ENCODE measurements around the gene TMC6.
A peak's percentile ranks its signal among the peaks of the same experiment; 100 is the strongest.

The TMC6 gene

DNA sequence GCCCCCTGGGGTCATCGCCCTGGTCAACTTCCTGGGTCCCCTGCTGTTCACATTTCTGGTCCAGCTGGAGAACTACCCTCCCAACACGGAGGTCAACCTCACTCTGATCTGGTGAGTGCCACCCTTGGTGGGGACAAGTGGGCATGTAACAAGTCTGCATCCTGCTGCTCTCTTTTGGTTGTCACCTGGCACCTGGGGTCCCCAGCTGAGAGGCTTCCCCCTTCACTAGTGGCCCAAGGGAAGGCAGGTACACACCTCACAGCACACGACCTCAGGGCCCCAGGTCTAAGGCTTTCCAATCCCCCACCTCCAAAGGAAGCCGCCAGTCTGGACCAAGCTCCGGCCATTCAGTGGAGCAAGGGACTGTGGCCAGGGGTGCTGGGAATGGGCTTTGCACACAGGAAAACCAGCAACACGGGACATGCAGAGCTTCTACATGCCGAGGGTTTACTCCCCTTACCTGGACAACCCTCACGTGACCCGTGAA, 6.4 kb upstream of the TMC6 start:
- DNase-seq = no peak

DNA sequence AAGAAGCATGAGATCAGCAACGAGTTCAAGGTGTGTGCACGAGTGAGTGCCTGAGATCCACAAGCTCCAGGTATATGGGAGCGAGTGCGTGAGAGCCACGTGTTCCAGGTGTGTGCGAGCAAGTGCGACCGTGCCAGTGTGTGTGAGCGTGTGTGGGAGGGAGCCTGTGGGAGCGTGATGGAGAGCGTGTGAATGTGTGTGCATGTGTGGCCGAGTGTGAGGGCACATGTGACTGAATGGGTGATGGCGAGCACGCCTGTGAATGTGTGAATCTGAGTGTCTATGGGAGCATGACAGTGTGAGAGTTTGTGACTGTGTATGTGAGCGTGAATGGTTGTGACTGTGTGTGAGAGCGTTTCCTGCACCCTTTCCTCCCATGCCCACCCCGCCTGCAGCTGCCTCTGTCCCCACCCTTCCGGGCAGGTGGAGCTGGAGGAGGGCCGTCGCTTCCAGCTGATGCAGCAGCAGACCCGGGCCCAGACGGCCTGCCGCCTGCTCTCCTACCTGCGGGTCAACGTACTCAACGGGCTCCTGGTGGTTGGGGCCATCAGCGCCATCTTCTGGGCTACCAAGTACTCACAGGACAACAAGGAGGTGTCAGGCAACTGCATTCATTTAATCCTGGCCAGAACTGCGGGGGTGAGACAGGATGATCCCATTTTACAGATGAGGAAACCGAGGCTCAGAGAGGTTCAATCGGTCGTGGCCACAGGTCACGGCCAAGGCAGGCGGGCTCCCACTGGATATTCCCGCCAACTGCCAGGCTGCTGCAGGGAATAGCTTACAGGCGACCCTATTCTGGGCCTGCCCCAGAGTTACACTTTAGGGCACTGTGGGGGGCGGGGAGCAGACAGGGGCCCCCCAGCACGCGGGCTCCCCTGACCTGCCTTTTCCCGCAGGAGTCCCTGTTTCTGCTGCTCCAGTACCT, 5.7 kb upstream of the TMC6 start:
- no peak for DNase-seq

DNA sequence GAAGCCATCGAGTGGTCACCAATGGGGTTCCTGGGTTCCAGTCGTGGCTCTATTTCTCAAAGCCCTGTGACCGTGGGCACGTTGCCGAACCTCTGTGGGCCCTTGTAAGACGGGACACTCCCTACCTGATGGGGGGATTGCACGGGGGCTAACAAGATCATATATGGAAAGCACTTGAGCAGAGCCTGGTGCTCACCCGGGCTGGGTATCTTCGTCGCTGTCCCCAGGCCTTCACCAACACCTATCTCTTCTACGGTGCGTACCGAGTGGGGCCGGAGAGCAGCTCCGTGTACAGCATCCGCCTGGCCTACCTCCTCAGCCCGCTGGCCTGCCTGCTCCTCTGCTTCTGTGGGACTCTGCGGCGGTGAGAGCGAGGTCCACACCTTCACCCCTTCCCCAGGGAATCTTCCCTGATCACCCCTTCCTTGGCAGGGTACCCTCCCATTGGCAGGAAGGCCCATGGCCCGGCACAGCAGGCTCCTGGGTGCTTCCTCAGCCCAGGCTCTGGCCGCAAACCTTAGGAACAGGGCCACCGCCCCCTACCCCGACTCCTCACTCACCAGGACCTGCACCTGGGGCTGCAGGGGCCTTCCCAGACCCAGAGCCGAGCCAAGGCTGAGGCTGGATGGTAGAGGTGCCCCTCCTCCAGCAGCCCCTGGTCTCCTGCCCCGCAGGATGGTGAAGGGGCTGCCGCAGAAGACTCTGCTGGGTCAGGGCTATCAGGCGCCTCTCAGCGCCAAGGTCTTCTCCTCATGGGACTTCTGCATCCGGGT, 4.8 kb upstream of the TMC6 start:
- no peak for DNase-seq

DNA sequence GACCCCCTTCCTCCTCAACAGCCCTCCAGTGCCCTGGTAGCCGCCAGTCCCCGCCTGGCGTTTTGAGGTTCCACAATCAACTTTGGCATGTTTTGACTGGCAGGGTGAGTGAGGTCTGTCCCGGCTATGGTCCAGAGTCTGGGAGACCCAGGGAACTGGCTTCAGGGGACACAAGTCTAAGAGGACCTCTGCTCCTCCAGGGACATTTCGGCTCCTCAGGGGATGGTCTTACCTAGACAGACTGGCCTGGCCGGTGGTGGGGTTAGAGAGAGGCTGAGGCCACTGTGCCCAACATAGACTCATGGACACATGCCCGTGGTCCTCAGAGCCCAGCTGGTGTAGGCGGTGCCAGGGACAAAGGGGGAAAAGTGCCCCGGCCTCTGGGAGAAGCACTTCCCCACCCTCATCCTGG, 4.2 kb upstream of the TMC6 start:
- no peak for DNase-seq

DNA sequence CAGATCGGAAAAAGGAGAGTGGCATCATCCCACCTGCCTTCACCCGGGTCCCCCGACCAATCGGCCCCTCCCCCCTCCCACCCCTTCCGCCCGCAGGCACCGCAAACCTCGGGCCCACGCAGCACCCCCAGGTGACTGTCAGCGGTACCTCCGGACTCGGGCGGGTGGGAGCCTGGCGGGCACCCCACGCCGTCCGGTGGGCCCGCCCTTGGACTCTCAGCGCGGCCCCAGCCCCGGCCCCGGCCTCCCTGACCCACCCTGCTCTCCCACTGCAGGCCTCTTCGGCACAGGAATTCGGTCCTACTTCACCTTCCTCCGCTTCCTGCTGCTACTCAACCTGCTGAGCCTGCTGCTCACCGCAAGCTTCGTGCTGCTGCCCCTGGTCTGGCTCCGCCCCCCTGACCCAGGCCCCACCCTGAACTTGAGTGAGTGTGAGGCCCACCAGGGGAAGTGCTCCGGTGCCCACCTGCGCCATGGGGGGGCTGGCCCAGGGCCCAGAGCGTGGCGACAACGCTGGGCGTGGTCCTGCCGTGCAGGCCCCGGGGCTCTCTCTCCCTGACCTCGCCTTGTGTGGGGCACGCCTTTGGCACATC, 3.6 kb upstream of the TMC6 start:
- DNase-seq = no peak

DNA sequence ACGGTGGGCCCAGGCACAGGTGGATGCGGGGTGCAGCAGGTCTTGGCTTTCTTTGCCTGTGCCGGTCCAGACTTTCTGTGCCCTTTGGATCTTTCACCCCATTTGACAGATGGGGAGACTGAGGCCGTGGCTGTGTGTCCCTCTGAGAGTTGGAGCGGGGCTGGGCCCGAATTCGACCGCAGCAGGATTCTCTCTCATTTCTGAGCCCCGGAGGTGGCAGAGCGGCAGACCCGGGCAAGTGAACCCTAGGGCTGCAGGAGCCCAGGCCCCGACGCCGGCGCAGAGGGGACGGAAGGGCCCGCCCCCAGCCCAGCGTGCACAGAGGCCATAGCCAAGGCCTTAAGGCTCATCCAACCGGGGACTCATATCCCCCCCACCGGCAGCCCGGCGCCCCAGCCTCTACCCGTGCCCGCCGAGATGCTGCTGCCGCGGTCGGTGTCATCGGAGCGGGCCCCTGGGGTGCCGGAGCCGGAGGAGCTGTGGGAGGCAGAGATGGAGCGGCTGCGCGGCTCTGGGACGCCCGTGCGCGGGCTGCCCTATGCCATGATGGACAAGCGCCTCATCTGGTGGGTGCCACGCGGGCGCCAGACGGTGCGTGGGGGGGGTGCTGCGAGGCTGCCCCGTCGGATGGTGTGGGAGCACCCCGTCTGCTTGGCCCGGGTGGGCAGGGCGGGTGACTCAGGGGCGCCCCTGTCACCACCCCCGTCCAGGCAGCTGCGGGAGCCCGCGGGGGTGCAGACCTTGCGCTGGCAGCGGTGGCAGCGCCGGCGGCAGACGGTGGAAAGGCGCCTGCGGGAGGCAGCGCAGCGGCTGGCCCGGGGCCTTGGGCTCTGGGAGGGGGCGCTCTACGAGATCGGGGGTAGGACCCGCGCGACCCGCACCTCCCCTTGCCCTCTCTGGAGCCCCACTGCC, 2.9 kb upstream of the TMC6 start:
- no peak for DNase-seq

DNA sequence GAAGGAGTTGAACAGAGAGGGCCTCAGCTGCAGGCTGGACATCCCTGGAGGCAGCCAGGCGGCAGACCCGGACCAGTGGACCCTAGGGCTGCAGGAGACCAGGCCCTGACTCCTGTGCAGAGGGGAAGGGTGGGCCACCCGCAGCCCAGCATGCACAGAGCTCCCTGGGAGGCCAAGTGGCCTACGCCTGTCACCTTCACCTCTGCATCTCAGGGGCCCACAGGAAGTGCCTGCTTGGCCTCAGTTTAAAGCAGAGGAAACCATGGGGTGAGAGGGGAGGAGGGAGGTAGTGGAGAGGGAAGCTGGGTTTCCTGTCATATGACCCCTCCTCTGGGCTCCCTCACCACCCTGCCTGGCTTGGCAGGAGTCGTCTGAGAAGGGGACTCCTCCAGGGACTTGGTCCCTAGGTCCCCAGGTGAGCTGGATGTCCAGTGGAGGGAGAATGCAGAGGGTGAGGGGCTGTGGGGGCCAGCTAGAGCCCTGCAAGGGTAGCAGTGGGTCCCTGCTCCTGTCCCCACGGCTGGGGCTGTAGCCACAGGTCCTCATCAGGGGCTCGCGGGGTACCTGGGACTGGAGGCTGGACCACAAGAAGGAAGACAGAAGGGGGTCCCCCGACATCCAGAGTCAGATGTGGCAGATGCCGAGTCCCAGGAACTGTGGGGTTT, 2.0 kb upstream of the TMC6 start, which contains the start of gene TMC8:
Gene TMC8 (plus strand): TSS at position 335 of the 665 bp plus-strand sequence. CDS start 818 bp downstream, outside the sequence.
- no peak for DNase-seq

DNA sequence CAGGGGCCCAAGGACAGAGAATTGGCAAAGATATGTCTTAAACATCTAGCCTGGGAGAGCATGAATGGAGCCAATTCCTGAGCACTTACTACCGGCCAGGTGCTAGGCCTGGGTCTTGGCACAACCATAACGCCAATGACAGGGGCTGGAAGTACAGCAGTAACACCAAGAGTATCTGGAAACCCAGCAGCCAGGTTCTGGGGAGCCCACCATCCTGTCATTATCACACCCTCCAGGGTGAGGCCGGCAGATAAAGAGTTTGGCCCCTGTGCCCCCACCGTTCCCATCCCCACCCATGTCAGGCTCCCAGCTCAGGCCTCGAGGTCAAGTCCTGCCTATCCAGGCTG, 1.5 kb upstream of the TMC6 start:
- DNase-seq = no peak

DNA sequence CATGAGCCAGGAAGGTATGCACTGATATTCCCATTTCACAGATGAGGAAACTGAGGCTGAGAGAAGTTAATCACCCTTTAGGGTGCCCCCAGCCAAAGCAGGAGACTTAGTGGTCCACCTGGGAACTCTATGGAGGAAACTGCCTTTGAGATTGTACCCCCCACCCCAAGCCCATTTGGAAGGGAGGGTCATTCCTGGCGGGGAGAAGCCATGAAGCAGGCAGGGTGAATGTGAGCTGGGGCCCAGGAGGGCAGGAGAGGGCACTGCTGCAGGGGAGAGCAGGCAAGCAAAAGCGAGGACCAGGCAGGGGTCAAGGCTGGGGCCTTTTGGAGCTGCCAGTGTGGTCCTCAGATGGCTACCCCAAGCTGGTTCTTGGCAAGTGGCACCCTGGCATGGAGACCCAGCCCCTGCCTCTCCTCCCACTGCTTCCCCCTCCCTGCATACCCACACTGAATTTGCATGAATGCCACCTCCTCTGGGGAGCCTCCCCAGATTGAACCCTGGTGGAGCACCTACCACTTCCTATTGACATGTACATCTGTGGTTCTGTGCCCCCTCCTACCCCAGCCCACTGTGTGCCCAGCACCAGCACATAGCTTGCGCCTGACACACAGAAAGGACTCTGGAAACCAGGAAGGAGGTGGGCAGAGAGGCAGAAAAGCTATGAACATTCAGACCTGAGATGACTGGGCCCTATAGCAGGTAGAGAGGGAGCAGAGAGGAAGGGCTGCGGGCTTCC, 965 bp upstream of the TMC6 start:
- no peak for DNase-seq

DNA sequence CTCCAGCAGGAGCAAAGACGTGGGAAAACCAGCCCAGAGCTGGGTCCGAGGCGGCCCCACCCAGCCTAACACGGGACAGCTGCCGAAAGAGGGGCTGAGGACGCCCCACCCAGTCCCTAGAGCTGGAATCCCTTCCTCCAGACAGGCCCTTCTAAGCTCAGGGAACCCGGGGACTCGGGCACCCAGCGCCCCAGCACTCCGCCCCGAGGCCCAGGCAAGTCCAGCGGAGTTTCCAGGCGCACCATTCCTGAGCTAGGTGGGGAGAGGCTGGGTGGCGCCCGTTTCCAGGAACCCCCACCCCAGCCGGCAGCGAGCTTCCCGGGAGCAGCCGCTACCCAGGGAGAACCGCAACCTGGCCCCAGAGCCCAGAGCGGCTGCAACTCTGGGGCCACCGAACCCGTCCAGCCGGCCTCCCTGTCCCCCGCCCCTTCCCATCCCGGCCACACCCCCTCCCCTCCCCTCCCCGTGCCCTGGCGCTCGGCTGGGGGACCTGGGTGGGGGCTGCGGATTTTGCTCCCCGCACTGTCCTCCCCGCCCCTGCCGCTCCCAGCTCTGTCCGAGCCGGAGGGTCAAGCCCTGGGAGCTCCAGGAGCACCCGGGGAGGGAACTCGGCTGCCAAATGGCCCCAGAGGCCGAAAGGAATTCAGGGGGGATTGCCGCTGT, 536 bp downstream of the TMC6 start:
- DNase-seq = peak in 1 of 2 donors; percentile 62

DNA sequence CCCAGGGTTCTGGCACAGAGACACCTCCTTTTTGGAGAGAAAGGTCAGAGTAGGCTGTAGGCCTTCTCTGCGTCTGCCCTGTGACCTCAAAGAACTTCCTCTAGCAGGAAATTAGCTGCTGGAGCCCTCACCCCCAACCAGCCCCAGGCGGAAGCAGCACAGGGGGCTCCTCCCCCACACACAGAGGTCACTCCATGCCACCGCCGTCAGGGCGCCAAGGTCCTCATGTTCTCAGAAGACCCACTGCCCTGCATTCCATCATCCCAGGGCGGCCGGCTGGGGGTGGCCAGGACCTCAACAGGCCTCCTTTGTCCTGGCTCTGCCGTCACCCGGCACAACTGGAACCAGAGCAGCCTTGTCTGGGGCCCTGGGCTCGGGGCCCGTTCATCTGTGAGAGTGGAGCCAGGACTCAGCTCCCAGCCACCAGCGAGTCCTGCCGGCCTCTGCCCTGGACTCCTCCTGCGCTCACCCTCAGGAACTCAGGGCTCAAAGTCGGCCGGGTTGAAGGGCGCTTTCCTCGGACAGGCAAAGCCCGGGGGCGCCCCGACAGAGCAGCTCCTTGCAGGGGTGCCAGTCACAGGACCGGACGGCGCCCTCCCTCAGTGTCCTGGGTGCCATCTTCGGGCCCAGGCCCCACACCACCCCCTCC, 1.2 kb downstream of the TMC6 start:
- peak; percentile 85 to 86 for DNase-seq

DNA sequence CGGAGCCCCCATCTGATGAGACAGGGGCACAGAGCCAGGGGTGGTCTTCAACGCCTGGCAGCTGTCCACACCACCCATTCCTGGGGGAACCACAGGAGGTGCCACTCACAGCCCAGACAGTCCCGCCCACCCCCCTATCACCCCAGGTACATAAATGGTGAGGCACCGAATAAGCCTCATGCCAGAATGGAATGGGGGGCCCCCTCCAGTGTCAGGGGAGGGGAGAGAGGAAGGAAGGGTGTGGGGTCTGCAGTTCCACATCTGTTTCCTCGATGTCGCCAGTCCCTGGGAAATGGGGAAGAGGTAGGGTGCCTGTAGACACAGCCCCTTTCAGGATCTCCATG, 1.7 kb downstream of the TMC6 start:
- DNase-seq = no peak

DNA sequence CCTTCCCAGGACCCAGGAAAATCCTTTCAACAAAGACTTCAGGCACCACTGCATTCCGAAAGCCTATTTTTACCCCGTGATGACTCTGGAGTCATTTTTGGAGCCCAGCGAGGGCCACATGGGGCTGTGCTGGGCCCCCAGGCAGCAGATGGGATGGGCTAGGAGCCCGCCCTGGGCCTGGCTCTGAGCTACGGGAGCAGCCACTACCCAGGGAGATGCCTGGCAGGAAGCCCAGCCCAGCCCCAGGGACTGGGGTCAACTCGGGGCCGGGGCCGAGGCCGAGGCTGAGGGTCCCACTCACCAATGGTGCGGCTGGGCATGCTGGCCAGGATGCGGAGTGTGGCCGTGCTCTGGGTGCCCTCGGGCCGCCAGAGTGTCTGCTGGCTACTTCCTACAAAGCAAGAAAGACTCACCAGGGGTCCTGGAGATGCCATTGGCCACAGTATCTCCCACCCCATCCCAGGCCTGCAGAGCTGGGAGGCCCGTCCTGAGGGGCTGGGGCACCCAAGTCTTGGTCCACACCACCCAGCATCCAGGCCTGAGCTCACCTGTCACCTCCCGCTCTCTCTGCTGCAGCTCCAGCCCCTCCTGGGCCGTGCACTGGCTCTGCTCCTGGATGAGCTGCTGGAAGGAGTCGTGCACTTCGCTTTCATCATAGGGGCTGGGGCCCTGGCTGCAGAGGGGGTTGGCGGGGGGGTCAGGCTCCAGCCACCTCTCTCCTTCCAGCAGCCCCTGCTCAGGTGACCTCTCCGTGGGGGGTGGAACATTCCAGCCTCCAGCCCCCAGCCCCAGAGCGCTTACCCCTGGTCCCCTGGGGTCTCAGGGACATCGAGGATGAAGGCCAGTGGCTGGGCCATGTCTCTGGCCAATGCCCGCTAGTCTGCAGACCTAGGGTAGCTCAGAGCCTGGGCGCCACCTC, 2.3 kb downstream of the TMC6 start:
- no peak for DNase-seq

DNA sequence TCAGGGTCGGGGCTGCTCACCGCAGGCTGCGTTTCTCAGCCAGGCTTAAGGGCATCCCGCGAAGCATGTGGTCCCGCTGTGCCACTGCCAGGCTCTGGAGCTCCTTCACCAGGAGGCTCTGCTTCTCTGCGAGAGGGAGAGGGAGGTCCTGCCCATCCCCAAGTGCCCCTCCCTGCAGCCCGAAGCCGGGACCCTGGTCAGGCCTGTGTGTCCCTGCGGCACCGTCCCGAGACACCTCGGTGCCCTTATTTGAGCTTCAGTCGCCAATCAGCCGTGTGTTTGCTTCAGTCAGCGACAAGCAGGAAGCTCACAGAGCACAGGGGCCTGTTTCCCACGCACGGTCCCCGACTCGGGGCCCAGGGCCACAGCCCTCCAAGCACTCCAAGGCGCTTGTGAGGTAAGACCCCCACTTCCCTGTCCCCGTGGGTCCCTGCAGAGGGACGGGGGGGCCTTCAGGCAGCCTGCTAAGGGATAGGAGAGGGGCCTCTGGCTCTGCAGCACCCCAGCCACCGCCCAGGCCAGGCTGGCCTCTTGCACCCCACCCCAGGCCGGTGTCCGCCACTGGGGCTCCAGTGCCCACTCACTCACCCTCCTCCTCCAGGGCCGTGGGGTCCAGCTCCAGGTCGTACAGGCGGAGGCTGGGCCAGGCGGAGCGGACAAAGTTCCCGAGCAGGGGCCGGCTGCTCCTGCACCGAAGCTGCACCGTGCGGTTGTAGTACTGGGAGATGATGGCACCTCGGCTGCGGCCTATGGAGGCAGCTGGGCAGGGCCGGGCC, 3.2 kb downstream of the TMC6 start:
- DNase-seq = no peak

DNA sequence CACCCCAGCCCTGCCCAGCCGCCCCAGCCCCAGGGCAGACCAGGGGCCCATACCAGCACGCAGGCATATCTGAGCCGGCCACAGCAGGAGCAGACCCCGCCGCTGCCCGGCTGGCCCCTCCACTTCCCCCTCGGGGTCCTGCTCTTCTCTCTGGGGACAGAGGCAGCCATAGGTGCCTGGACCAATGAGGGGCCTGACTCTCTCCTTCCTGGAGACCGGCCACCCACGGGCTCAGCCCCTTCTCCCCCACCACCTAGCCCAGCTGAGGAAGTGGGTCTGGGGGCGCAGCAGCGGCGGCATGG, 3.8 kb downstream of the TMC6 start:
- DNase-seq = no peak

DNA sequence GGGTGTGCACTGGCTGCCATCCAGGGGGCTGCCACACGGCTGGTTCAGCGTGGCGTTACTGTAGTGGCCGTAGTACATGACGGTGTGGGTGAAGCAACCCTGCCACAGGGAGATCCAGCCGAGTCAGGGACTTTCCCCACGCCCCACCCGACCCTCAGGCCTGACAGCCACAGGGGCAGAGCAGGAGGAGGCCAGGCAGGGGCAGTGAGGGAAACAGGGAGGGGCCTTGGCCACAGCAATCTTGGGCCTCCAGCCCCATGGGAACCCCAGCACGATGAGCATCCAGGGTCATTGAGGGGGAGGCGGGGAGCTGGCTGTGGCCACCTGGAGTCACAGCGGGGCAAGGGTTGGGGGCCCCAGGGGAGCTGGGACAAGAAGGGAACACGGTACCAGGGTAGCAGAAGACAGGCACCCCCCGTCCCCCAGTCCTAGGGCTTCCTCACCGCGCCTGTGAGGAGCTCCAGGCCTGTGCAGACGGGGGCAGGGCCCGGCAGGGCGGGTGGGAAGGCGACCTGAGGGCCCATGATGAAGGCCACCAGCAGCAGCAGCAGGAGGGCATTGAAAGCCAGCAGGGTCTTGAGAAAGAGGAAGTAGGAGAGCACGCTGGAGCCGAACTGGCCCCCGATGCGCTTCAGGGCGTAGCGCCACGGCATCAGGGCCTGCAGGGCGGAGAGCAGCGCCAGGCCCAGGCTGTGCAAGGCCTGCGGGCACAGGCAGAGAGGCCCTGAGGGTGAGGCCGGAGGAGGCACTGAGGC, 4.3 kb downstream of the TMC6 start:
- no peak for DNase-seq

DNA sequence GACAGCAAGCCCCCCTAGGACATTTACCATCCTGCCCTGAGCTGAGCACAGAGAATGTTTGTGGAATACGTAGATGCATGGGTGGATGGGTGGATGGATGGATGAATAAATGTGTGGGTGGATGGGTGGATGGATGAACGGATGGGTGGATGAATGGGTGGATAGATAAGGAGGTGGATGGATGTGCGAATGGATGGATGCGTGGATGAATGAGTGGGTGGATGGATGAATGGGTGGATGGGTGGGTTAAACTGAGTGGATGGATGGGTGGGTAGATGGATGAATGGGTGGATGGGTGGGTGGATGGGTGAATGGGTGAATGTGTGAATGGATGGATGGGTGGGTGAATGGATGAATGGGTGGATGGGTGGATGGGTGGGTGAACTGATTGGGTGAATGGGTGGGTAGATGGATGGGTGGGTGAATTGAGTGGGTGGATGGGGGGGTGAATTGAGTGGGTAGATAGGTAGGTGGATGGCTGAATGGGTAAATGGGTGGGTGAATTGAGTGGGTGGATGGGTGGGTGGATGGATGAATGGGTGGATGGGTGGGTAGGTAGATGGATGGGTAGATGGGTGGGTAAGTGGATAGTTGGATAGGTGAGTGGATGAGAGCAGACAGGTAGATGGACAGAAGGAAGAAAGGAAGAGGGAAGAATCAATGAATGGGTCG, 5.2 kb downstream of the TMC6 start:
- no peak for DNase-seq

Data from hippocampal formation (tissue), 2 donors.